ENCODE results near the gene KCTD17. TPM values are rescaled to one million over a fixed set of nuclear protein-coding genes. Genes with fewer than 3 reads are reported as not detected.
A peak's percentile ranks its signal among the peaks of the same experiment; 100 is the strongest.

The KCTD17 gene
- total and polyA plus RNA-seq, 4 donors, result 2.0 to 5.2 (median 3.7) TPM

DNA sequence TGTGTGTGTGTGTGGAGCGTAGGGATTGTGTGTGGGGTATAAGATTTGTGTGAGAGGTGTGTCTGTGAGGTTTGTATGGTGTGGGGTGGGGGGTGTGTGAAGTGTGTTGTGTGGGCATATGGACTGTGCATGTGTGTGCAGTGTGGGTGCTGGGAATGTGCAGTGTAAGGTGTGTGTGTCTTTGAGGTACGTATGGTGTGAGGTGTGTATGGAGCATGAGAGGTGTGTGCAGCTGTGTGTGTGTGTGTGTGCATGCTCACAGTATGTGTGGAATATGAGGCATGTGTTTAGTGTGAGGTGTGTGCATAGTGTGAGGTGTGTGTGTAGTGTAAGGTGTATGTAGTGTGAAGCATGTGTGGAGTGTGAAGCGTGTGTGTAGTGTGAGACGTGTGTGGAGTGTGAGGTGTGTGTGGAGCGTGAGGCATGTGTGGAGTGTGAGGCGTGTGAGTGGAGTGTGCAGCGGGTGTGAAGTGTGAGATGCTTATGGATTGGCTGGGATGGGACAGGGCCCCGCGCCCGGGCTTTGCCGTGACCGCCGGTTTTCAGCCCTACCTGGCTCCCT is 59.7 kb downstream of the KCTD17 start:
- no peaks in the 10 kb centered on the region for H3K27me3 ChIP-seq (ENCODE audit: control insufficient read depth in 4 of 4, insufficient read depth in 4 of 4, low read length in 3 of 4)
- peaks cover 0 to 1% (median 0%) of the 10 kb centered on the region in 4 donors for H3K36me3 ChIP-seq (ENCODE audit: control insufficient read depth in 4 of 4, insufficient read depth in 3 of 4, low read depth in 1 of 4, low read length in 3 of 4)
- H3K9me3 ChIP-seq (ENCODE audit: control insufficient read depth in 4 of 4, low read length in 3 of 4), result no peaks in the 10 kb centered on the region
- H3K27ac ChIP-seq (ENCODE audit: low read depth in 1 of 2, low read length in 2 of 2), result peak overlapping the region; percentile 4 to 80
- peaks cover 2 to 69% (median 49%) of the 10 kb centered on the region in 4 donors for H3K4me1 ChIP-seq (ENCODE audit: control insufficient read depth in 4 of 4, insufficient read depth in 4 of 4, low read length in 3 of 4)
- TF ChIP-seq RAD21 (IDR thresholded peaks at IDR 0.05), result no peak
- no peak for TF ChIP-seq HNF4G (IDR thresholded peaks at IDR 0.05)
- TF ChIP-seq, protein P1, sequence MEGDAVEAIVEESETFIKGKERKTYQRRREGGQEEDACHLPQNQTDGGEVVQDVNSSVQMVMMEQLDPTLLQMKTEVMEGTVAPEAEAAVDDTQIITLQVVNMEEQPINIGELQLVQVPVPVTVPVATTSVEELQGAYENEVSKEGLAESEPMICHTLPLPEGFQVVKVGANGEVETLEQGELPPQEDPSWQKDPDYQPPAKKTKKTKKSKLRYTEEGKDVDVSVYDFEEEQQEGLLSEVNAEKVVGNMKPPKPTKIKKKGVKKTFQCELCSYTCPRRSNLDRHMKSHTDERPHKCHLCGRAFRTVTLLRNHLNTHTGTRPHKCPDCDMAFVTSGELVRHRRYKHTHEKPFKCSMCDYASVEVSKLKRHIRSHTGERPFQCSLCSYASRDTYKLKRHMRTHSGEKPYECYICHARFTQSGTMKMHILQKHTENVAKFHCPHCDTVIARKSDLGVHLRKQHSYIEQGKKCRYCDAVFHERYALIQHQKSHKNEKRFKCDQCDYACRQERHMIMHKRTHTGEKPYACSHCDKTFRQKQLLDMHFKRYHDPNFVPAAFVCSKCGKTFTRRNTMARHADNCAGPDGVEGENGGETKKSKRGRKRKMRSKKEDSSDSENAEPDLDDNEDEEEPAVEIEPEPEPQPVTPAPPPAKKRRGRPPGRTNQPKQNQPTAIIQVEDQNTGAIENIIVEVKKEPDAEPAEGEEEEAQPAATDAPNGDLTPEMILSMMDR (IDR thresholded peaks at IDR 0.05; ENCODE audit: low read depth, low read length, missing input control), result no peak
- DNase-seq (ENCODE audit: low spot score), result no peak
- no peak overlapping the region for H3K4me3 ChIP-seq (ENCODE audit: low read depth in 1 of 3, low read length in 3 of 3)
- no peak overlapping the region for H3K9ac ChIP-seq (ENCODE audit: low read depth in 1 of 2, low read length in 2 of 2)
- 91% methylated on average over 13 of the region's 13 CpGs for WGBS

DNA sequence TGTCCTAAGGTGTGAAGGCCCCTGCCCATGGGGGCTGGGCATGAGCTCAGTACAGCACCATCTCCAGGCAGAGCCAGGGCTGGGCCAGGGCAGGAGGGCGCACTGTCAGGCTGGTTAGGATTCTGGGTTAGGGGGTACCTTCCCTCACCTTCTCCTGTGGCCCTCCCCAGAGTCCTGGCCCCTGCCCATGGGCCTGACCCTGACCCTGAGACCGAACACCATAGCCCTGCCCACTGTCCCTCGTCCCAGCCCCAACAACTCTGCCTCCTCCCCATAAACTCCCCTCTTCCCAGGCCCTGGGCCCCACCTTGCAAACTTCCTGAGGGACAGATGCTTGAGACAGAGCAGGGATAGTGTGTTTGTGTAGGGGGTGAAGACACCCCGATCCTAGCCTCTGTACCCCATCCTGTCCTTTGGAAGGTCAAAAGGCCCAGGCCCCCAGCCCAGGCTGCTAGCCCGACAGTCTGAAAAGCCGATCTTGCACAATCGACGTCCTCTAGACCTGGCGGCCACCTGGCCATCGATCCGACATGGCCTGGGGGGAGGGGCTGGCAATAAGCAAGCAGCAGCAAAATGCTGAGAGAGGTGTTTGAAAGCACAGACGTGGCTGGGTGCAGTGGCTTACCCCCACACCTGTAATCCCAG is 60.7 kb downstream of the KCTD17 start:
- no peak overlapping the region for H3K9ac ChIP-seq (ENCODE audit: low read depth in 1 of 2, low read length in 2 of 2)
- peak; percentile 77 for DNase-seq (ENCODE audit: low spot score)
- no peak overlapping the region for H3K4me3 ChIP-seq (ENCODE audit: low read depth in 1 of 3, low read length in 3 of 3)
- peak overlapping the region; percentile 62 to 80 for H3K27ac ChIP-seq (ENCODE audit: low read depth in 1 of 2, low read length in 2 of 2)
- no peaks in the 10 kb centered on the region for H3K9me3 ChIP-seq (ENCODE audit: control insufficient read depth in 4 of 4, low read length in 3 of 4)
- no peaks in the 10 kb centered on the region for H3K27me3 ChIP-seq (ENCODE audit: control insufficient read depth in 4 of 4, insufficient read depth in 4 of 4, low read length in 3 of 4)
- no peak for TF ChIP-seq GABPA (IDR thresholded peaks at IDR 0.05 in 1 of 2, conservative IDR thresholded peaks at IDR 0.05 in 1 of 2)
- no peak for TF ChIP-seq JUND (IDR thresholded peaks at IDR 0.05)
- TF ChIP-seq, protein P2, sequence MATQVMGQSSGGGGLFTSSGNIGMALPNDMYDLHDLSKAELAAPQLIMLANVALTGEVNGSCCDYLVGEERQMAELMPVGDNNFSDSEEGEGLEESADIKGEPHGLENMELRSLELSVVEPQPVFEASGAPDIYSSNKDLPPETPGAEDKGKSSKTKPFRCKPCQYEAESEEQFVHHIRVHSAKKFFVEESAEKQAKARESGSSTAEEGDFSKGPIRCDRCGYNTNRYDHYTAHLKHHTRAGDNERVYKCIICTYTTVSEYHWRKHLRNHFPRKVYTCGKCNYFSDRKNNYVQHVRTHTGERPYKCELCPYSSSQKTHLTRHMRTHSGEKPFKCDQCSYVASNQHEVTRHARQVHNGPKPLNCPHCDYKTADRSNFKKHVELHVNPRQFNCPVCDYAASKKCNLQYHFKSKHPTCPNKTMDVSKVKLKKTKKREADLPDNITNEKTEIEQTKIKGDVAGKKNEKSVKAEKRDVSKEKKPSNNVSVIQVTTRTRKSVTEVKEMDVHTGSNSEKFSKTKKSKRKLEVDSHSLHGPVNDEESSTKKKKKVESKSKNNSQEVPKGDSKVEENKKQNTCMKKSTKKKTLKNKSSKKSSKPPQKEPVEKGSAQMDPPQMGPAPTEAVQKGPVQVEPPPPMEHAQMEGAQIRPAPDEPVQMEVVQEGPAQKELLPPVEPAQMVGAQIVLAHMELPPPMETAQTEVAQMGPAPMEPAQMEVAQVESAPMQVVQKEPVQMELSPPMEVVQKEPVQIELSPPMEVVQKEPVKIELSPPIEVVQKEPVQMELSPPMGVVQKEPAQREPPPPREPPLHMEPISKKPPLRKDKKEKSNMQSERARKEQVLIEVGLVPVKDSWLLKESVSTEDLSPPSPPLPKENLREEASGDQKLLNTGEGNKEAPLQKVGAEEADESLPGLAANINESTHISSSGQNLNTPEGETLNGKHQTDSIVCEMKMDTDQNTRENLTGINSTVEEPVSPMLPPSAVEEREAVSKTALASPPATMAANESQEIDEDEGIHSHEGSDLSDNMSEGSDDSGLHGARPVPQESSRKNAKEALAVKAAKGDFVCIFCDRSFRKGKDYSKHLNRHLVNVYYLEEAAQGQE (IDR thresholded peaks at IDR 0.05), result no peak
- TF ChIP-seq NR2F2 (IDR thresholded peaks at IDR 0.05), result peak; percentile 51
- TF ChIP-seq, protein P3, sequence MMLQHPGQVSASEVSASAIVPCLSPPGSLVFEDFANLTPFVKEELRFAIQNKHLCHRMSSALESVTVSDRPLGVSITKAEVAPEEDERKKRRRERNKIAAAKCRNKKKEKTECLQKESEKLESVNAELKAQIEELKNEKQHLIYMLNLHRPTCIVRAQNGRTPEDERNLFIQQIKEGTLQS (IDR thresholded peaks at IDR 0.05), result no peak
- TF ChIP-seq TAF1 (conservative IDR thresholded peaks at IDR 0.05), result no peak
- TF ChIP-seq HNF4A (conservative IDR thresholded peaks at IDR 0.05), result peak; percentile 83 to 87
- TF ChIP-seq RAD21 (IDR thresholded peaks at IDR 0.05), result peak in 1 of 2 donors; percentile 55
- TF ChIP-seq, protein P4, sequence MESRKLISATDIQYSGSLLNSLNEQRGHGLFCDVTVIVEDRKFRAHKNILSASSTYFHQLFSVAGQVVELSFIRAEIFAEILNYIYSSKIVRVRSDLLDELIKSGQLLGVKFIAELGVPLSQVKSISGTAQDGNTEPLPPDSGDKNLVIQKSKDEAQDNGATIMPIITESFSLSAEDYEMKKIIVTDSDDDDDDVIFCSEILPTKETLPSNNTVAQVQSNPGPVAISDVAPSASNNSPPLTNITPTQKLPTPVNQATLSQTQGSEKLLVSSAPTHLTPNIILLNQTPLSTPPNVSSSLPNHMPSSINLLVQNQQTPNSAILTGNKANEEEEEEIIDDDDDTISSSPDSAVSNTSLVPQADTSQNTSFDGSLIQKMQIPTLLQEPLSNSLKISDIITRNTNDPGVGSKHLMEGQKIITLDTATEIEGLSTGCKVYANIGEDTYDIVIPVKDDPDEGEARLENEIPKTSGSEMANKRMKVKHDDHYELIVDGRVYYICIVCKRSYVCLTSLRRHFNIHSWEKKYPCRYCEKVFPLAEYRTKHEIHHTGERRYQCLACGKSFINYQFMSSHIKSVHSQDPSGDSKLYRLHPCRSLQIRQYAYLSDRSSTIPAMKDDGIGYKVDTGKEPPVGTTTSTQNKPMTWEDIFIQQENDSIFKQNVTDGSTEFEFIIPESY (IDR thresholded peaks at IDR 0.05), result no peak
- no peak for TF ChIP-seq FOXA2 (IDR thresholded peaks at IDR 0.05)
- peak; percentile 82 for TF ChIP-seq SP1 (IDR thresholded peaks at IDR 0.05)
- TF ChIP-seq MAX (IDR thresholded peaks at IDR 0.05), result no peak
- no peak for TF ChIP-seq FOXA1 (IDR thresholded peaks at IDR 0.05)
- peak; percentile 40 for TF ChIP-seq HNF4G (IDR thresholded peaks at IDR 0.05)
- TF ChIP-seq YY1 (IDR thresholded peaks at IDR 0.05), result peak; percentile 59
- peak; percentile 87 to 91 for TF ChIP-seq RXRA (IDR thresholded peaks at IDR 0.05)
- TF ChIP-seq EGR1 (IDR thresholded peaks at IDR 0.05; ENCODE audit: low read depth in 2 of 2), result no peak
- TF ChIP-seq, protein P1 (IDR thresholded peaks at IDR 0.05; ENCODE audit: low read depth, low read length, missing input control), result no peak
- peaks cover 0 to 1% (median 0%) of the 10 kb centered on the region in 4 donors for H3K36me3 ChIP-seq (ENCODE audit: control insufficient read depth in 4 of 4, insufficient read depth in 3 of 4, low read depth in 1 of 4, low read length in 3 of 4)
- WGBS, result 33% methylated on average over 12 of the region's 12 CpGs
- peaks cover 2 to 65% (median 46%) of the 10 kb centered on the region in 4 donors for H3K4me1 ChIP-seq (ENCODE audit: control insufficient read depth in 4 of 4, insufficient read depth in 4 of 4, low read length in 3 of 4)
